Measurements from ENCODE around the gene CACNA1G. TPM values are rescaled to one million over a fixed set of nuclear protein-coding genes. Genes with fewer than 3 reads are reported as not detected.

Gene CACNA1G
- total and polyA plus RNA-seq, 9 of the 15 experiments (the other 6 are each of a cell fraction or from before 2014, with no cell fraction given): 0.01 TPM; not detected in 8

DNA sequence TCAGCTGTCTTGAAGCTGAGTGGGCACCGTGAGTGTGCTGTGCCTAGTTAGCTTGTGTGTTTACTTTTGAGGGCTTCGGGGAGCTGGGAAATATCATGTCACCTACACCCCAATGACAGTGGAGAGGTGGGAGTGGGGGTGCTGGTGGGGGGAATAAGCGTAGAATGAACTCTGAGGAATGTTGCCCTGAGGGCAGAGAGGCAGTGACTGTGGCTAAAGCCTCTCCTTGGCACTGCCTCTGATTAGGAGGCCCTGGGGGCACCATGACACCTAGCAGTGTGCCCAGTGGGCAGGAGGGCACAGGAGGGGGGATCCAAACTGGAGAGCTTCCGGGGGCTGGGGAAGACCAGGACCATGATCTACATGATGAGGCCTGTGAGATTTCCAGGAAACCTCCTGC, 24.8 kb downstream of the CACNA1G start (continued):
- TF ChIP-seq HNRNPK (IDR thresholded peaks at IDR 0.05; ENCODE audit: low read depth, low read length, poor library complexity, severe bottlenecking): no peak
- TF ChIP-seq ZNF121 (CRISPR knock-in tag; conservative IDR thresholded peaks at IDR 0.05): no peak
- TF ChIP-seq, protein P1, sequence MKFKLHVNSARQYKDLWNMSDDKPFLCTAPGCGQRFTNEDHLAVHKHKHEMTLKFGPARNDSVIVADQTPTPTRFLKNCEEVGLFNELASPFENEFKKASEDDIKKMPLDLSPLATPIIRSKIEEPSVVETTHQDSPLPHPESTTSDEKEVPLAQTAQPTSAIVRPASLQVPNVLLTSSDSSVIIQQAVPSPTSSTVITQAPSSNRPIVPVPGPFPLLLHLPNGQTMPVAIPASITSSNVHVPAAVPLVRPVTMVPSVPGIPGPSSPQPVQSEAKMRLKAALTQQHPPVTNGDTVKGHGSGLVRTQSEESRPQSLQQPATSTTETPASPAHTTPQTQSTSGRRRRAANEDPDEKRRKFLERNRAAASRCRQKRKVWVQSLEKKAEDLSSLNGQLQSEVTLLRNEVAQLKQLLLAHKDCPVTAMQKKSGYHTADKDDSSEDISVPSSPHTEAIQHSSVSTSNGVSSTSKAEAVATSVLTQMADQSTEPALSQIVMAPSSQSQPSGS (CRISPR knock-in tag; IDR thresholded peaks at IDR 0.05): no peak
- TF ChIP-seq YY1 (IDR thresholded peaks at IDR 0.05; ENCODE audit: borderline replicate concordance in 1 of 3, control insufficient read depth in 1 of 3, extremely low read depth in 1 of 3, insufficient read depth in 3 of 3, insufficient read length in 1 of 3, insufficient replicate concordance in 2 of 3, low read depth in 1 of 3, low read length in 2 of 3): no peak
- TF ChIP-seq, protein P2, sequence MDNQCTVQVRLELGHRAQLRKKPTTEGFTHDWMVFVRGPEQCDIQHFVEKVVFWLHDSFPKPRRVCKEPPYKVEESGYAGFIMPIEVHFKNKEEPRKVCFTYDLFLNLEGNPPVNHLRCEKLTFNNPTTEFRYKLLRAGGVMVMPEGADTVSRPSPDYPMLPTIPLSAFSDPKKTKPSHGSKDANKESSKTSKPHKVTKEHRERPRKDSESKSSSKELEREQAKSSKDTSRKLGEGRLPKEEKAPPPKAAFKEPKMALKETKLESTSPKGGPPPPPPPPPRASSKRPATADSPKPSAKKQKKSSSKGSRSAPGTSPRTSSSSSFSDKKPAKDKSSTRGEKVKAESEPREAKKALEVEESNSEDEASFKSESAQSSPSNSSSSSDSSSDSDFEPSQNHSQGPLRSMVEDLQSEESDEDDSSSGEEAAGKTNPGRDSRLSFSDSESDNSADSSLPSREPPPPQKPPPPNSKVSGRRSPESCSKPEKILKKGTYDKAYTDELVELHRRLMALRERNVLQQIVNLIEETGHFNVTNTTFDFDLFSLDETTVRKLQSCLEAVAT (IDR thresholded peaks at IDR 0.05): no peak
- TF ChIP-seq RBM17 (IDR thresholded peaks at IDR 0.05; ENCODE audit: borderline replicate concordance, low read depth, low read length): no peak
- TF ChIP-seq, protein P3, sequence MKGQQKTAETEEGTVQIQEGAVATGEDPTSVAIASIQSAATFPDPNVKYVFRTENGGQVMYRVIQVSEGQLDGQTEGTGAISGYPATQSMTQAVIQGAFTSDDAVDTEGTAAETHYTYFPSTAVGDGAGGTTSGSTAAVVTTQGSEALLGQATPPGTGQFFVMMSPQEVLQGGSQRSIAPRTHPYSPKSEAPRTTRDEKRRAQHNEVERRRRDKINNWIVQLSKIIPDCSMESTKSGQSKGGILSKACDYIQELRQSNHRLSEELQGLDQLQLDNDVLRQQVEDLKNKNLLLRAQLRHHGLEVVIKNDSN (CRISPR knock-in tag; IDR thresholded peaks at IDR 0.05): no peak
